GM12872 (cell line): ENCODE measurements around the gene CDH5.

Experiments
- TF ChIP-seq, protein P1 (sequence below): IDR thresholded peaks from 3 replicates; pipeline ENCODE4 v1.5.1; 2011; ENCODE audit warnings: low read depth, mild to moderate bottlenecking, low read length, moderate library complexity; ENCODE audit not compliant: insufficient read depth

CDH5 gene

DNA sequence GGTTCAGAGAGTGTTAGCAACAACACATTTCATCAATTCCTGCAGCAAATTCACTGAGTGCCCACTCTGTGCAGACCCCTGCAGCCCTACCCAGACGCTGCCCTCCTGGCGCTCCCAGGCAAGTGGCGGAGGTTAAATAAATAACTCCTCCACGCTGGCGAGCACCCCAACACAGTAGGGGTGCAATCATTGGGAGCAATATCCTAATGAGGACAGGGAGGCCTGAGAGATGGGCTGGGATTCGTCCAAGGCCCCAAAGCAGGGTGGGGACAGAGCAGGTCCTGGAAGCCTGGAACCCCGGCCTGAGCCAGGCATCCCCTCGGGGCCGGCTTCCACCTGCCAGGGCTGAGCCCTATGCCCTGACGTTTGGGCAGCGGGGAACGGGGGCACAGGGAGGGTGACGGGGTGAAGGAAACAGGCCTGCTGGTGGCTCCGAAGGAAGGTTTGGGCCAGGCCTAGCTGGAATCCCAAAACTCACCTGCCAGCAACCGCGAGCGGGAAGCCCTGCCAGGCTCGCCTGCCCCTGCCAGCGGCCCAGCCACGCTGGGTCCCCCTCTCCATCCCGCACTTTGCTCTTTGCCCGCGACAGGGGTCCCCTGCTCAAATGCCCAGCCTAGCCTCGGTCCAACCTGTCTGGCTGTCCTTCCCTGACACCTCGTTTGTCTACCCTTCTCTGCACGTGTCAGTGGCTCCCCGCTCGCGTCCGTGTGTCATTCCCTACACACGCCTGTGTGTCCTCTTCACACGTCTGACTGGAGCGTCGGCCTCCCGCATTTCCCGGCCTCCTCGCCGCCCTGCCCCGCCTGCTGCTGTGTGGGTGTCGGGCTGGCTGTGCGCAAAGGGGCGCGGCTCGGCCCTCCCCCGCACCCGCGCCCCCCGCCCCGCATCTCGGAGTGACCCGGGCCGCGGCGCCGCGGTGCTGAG lies 59.9 kb downstream of the CDH5 start:
- TF ChIP-seq, protein P1, sequence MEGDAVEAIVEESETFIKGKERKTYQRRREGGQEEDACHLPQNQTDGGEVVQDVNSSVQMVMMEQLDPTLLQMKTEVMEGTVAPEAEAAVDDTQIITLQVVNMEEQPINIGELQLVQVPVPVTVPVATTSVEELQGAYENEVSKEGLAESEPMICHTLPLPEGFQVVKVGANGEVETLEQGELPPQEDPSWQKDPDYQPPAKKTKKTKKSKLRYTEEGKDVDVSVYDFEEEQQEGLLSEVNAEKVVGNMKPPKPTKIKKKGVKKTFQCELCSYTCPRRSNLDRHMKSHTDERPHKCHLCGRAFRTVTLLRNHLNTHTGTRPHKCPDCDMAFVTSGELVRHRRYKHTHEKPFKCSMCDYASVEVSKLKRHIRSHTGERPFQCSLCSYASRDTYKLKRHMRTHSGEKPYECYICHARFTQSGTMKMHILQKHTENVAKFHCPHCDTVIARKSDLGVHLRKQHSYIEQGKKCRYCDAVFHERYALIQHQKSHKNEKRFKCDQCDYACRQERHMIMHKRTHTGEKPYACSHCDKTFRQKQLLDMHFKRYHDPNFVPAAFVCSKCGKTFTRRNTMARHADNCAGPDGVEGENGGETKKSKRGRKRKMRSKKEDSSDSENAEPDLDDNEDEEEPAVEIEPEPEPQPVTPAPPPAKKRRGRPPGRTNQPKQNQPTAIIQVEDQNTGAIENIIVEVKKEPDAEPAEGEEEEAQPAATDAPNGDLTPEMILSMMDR: no peak

DNA sequence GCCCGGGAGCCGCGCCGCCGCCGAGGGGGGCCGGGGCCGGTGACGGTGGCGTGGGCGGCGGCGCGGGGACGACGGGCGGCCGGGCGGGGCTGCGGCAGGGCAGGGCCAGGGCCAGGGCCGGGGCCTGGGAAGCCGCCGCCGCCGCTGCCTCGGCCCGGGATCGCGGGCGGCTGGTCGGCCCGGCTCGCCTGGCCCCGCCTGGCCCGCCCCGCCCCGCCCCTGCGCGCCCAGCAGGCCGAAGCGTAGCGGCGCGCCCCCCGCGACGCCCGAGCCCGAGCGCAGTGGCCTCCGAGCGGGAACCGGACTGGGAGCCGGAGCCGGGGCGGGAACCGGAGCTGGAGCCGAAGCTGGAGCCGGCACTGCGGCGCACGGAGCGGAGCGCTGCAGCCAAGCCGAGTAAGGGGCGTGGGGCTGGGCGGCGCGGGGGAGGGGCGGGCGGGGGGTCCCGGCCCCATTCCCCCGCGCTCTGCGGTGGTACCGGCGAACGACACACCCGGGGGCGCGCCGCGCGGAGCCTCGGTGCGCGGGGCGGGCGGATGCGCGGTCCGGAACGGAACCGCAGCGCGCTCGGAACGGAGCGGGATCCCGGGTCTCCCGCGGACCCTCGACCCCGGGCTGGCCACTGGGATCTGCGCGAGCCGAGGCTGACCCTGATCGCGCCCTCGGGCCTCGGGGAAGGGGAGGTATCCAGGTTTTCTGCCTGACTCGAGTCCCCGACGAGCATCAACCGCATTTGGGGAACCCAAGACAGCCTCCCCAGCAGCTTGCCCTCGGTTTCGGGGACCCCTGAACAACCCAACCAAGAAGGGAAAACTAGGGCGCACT lies 60.8 kb downstream of the CDH5 start, which contains the start of gene BEAN1:
TSS of gene BEAN1 (plus strand) at position 260 of the 825 bp plus-strand sequence. CDS start 10,382 bp downstream, outside the sequence.
- TF ChIP-seq, protein P1: no peak

DNA sequence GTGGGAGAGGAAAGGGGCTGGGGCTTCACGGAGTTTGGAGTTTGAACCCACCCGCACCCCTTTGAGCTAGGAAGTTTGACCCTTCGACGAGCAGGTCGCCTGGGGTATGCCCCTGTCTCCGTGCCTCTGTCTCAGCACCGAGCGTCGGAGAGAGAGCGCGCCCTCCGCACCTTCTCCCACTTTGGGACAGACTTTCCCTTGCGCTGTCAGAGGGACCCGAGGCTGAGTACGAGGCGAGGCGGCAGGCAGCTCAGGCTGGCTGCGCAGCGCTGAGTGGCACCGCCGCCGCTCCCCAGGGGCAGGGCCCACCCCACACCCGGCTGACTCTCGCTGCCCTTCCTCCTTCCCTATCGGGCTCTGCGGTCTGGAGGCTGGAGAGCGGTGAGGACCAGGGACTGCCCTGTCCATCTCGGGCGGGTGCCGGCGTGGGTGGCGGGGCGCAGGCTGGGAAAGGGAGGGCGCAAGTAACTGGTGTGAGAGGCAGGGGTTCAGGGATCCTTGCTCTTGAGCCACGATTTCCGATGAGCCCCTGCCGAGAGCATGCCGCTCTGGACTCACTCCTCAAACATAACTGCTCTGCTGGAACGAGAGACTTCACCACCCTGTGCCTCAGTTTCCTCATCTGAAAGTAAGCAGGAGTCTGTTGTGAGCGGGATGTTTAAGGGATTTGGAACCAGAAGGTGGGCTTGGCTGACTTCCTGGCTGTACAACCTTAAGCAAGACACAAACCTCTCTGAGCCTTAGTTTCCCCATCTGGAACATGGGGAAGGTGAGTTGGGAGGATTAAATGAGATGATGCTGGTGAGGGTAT lies 61.6 kb downstream of the CDH5 start:
- TF ChIP-seq, protein P1: no peak

DNA sequence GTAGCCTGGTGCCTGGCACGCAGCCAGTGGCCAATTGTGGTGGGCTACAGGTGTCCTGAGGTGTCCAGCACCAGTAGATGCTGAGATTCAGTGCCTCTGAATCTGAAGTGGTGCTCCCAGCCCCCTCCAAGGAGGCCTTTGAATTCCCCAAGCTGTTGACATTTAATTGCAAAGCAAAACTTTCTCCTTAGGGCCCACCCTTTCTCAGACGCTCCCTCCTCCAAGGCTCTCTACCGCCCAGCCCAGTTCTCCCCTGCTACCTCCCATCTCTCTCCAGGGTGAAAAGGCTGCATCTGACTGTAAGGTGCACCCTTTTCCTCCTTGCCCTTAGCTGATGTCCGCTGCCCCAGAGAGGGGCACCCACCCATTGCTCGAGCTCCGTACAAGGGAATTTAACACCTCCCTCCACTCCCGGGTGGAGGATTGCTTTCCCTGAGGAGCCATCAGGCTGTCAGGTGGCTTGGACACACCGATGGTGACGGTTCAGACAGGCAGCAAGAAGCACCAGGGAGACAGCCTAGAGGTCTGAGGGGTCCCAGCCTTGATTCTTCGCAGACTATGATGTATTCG lies 62.3 kb downstream of the CDH5 start:
- TF ChIP-seq, protein P1: no peak

DNA sequence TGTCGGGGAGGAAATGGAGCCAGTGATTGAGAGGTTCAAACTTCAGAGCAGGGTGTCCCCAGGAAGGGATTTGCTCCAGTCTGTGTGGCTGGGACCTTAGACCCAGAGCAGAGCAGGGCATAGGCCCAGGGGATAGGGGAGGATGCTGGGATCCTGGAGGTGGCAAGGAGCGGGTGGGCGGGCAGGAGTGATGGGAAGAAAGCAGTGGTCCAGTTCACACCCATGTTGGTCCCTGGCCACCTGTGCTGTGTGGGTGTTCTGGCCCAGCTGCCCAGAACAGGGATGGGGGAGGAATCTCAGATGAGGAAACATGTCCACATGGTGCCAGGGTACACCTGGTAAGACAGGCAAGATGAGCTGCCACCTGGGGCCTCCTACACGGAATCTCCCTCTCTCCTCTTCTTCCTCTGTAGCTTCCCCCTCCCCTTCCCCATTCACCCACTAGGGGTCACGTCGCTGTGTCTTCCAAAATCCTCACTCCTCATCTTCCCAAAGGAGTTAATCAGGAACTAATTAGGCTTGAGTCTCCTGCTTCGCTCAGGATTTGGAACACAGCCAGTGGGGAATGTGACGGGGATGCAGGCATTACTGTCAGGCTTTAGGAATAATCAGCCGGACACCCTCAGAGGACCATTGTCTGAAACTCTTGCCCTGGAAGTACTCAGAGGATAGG lies 62.9 kb downstream of the CDH5 start:
- TF ChIP-seq, protein P1: 0 out of 3 replicates have a peak, but pooled peaks have one; percentile 22

DNA sequence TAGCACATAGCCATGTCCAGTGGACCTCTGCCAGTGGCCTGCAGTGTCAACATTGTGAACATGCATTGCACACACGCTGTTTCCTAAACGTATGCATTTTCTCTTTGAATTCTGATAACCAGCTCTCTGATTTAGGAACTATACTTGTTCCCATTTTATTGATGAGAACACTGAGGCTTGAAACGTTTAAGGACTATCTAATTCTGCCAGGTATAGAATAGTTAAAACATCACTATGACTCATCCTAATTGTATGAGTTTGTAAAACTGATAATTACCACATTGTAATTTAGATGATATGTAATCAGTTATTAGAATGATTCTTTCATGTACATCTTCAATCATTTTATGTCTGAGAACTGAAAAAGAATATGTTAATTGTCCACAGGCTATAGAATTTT lies 63.7 kb downstream of the CDH5 start:
- TF ChIP-seq, protein P1: no peak
